Endothelial cell of umbilical vein (primary cell): ENCODE measurements around the gene ENO4. TPM values are rescaled to one million over a fixed set of nuclear protein-coding genes. Genes with fewer than 3 reads are reported as not detected.

Source experiments
- BruUV-seq: library from RNA; stranded (reverse); fragments of 400-500 nt; replicated peaks from 2 replicates; lab custom pipeline; 2021; lab: Mats Ljungman, UMichigan
- CTCF ChIA-PET: fragments of 300-600, 350-600 bp; sonication (Branson Sonifier 250); formaldehyde crosslinking; loops from one replicate; lab custom pipeline; 2021; ENCODE audit warnings: antibody characterized with exemption, inconsistent platforms; lab: Charles Lee
- POLR2A ChIA-PET: fragments of 300-600, 350-600 bp; sonication (Branson Sonifier 250); formaldehyde crosslinking; loops from one replicate; lab custom pipeline; 2021; ENCODE audit warnings: antibody characterized with exemption, inconsistent platforms; lab: Charles Lee
- DNase-seq: peaks from one replicate; pipeline ENCODE4 v3.0.0-alpha.2; 2011; ENCODE audit warnings: low read depth, low spot score
- FAIRE-seq: peaks from 2 replicates; lab custom pipeline; 2011; peaks lifted over from hg19 to GRCh38; lab: Jason Lieb, UNC
- H2AFZ ChIP-seq: 2 replicates; pipeline ENCODE4 v1.6.0; 2012; ENCODE audit warnings: low read depth, low read length, control low read depth, inconsistent platforms
- H3K27ac ChIP-seq: 2 replicates; pipeline ENCODE4 v1.5.1; 2011; ENCODE audit warnings: low read depth, mild to moderate bottlenecking, control low read depth, low read length, moderate library complexity; ENCODE audit not compliant: insufficient read depth
- H3K27me3 ChIP-seq, 2 experiments: 2 replicates each; pipeline versions ENCODE4 v1.6.0 to v1.6.1; 2011; ENCODE audit warnings: low read length in 2 of 2, mixed read lengths in 1 of 2; ENCODE audit not compliant: control insufficient read depth in 2 of 2, insufficient read depth in 2 of 2
- H3K36me3 ChIP-seq, 2 experiments: 2 replicates in 1 of 2; 3 replicates in 1 of 2; pipeline ENCODE4 v1.5.1; 2011; ENCODE audit warnings: low read length in 2 of 2, mild to moderate bottlenecking in 1 of 2, moderate library complexity in 1 of 2; ENCODE audit not compliant: control insufficient read depth in 2 of 2, insufficient read depth in 2 of 2; ENCODE audit errors: extremely low read depth in 1 of 2
- H3K4me1 ChIP-seq: 3 replicates; pipeline ENCODE4 v1.5.1; 2011; ENCODE audit warnings: mild to moderate bottlenecking, low read length; ENCODE audit not compliant: control insufficient read depth, insufficient read depth; ENCODE audit errors: extremely low read depth
- H3K4me2 ChIP-seq: 2 replicates; pipeline ENCODE4 v1.6.1; 2011; ENCODE audit warnings: low read length, control low read depth, mixed read lengths; ENCODE audit not compliant: insufficient read depth
- H3K4me3 ChIP-seq, 3 experiments: fragments of 200-600 bp in 1 of 3; sonication (generic), shearing (Covaris generic) in 1 of 3; replicated peaks in 1 of 3; 2 replicates each; pipeline ENCODE4 v1.5.1; 2011 to 2016; ENCODE audit warnings: control low read depth in 3 of 3, low read length in 3 of 3, mild to moderate bottlenecking in 2 of 3, inconsistent platforms in 1 of 3, low read depth in 1 of 3, moderate library complexity in 1 of 3; ENCODE audit not compliant: insufficient read depth in 1 of 3
- H3K79me2 ChIP-seq: 2 replicates; pipeline ENCODE4 v1.6.0; 2012; ENCODE audit warnings: low read length, inconsistent platforms; ENCODE audit not compliant: control insufficient read depth, insufficient read depth
- H3K9ac ChIP-seq: replicated peaks from 2 replicates; pipeline ENCODE3; 2011; ENCODE audit warnings: low read length, control low read depth; ENCODE audit not compliant: insufficient read depth; ENCODE audit errors: extremely low read depth
- H3K9me1 ChIP-seq: replicated peaks from 3 replicates; pipeline ENCODE4 v1.6.0; 2011; ENCODE audit warnings: mild to moderate bottlenecking, low read length; ENCODE audit not compliant: control insufficient read depth, insufficient read depth; ENCODE audit errors: extremely low read depth
- H3K9me3 ChIP-seq: replicated peaks from 2 replicates; pipeline ENCODE4 v1.5.1; 2012; ENCODE audit warnings: low read length, inconsistent platforms; ENCODE audit not compliant: control insufficient read depth, insufficient read depth
- H4K20me1 ChIP-seq: replicated peaks from 2 replicates; pipeline ENCODE3; 2011; ENCODE audit warnings: mild to moderate bottlenecking, low read length; ENCODE audit not compliant: control insufficient read depth, insufficient read depth; ENCODE audit errors: extremely low read depth
- CTCF ChIP-seq, 2 donors: IDR thresholded peaks; 1 replicate in 1 of 2; 2 replicates in 1 of 2; pipeline ENCODE4 v1.5.1; 2011; ENCODE audit warnings: low read length in 2 of 2, mild to moderate bottlenecking in 2 of 2, moderate library complexity in 2 of 2, control low read depth in 1 of 2, inconsistent platforms in 1 of 2, low read depth in 1 of 2; ENCODE audit not compliant: insufficient read depth in 1 of 2; ENCODE audit errors: extremely low read depth in 1 of 2
- EZH2 ChIP-seq: IDR thresholded peaks from 2 replicates; pipeline ENCODE4 v1.6.1; 2012; ENCODE audit warnings: borderline replicate concordance, low read depth, mild to moderate bottlenecking, moderate library complexity, low read length, inconsistent platforms; ENCODE audit not compliant: severe bottlenecking
- FOS ChIP-seq: IDR thresholded peaks from 2 replicates; pipeline ENCODE4 v1.6.1; 2011; ENCODE audit warnings: mild to moderate bottlenecking, low read length, moderate library complexity, borderline replicate concordance; ENCODE audit not compliant: insufficient read depth
- GATA2 ChIP-seq: IDR thresholded peaks from 2 replicates; pipeline ENCODE4 v1.7.0; 2011; ENCODE audit warnings: low read depth, mild to moderate bottlenecking, moderate library complexity, mixed read lengths, low read length; ENCODE audit not compliant: insufficient read length, insufficient read depth
- JUN ChIP-seq: IDR thresholded peaks from 2 replicates; pipeline ENCODE4 v1.6.1; 2011; ENCODE audit warnings: borderline replicate concordance, low read depth; ENCODE audit not compliant: insufficient read length, insufficient read depth
- MAX ChIP-seq: IDR thresholded peaks from 2 replicates; pipeline ENCODE4 v1.6.1; 2011; ENCODE audit not compliant: insufficient read depth, insufficient read length
- MYC ChIP-seq: IDR thresholded peaks from one replicate; pipeline ENCODE4 v1.6.1; 2011; ENCODE audit warnings: mild to moderate bottlenecking, low read depth, low read length
- POLR2A ChIP-seq: IDR thresholded peaks from 2 replicates; pipeline ENCODE4 v1.6.1; 2012; ENCODE audit warnings: low read depth, mild to moderate bottlenecking, control low read depth, low read length
- POLR2AphosphoS5 ChIP-seq: IDR thresholded peaks from 2 replicates; pipeline ENCODE4 v1.6.1; 2012; ENCODE audit warnings: low read depth, mild to moderate bottlenecking, control low read depth, low read length, moderate library complexity; ENCODE audit not compliant: insufficient read depth
- dilution Hi-C: fragments of 300-500 bp; cut with MboI; formaldehyde crosslinking; loops from one replicate; pipeline ENCODE4 v1.15.0; 2019; ENCODE audit warnings: low sequenced_read_pairs; ENCODE audit not compliant: extremely low pct_ligation_motif_present
- intact Hi-C: fragments of 100-400 bp; cut with micrococcal nuclease; formaldehyde crosslinking; loops from one replicate; pipeline ENCODE4 v1.10.0; 2022
- polyA plus RNA-seq, 4 experiments: library from polyadenylated mRNA; depleted of rRNA in 3 of 4; stranded (reverse) in 3 of 4; unstranded in 1 of 4; fragments of >200 nt; gene quantifications; 2 replicates each; pipeline versions ENCODE4 v1.2.1 to v1.2.3, GENCODE V29; 2011 to 2012; ENCODE audit warnings: missing spikeins in 1 of 4
- total RNA-seq: library from RNA; stranded (reverse); gene quantifications from 2 replicates; pipeline ENCODE4 v1.2.3, GENCODE V29; 2021

The ENO4 gene
- total and polyA plus RNA-seq, 2 donors (not counting 3 experiments of a cell fraction or from before 2014, with no cell fraction given) = 0.08 TPM; not detected in 1

- no peak for TF ChIP-seq GATA2
- no peak for TF ChIP-seq POLR2A
- no peak for TF ChIP-seq EZH2
- TF ChIP-seq JUN = no peak
- TF ChIP-seq FOS = no peak
- no peak for TF ChIP-seq MYC
- TF ChIP-seq MAX = no peak
- ChIA-PET CTCF (interaction anchor here (1.2 kb wide), 1 partner anchor 29 kb away, joined by 3 read pairs; no protein-coding TSS in a partner anchor), POLR2A (no interaction called here)
- H3K27me3 ChIP-seq = no peaks in the 10 kb centered on the region
- no peak overlapping the region for H3K9ac ChIP-seq
- dilution Hi-C loops (no loop called here), intact Hi-C loops (no loop called here)
- DNase-seq = no peak
- peak; percentile 4 for FAIRE-seq
- no peaks in the 10 kb centered on the region for H3K9me3 ChIP-seq
- H3K4me3 ChIP-seq = no peak overlapping the region
- BruUV-seq = no TSS peak
- H4K20me1 ChIP-seq = no peaks in the 10 kb centered on the region
- H3K36me3 ChIP-seq = peaks cover 0 to 2% of the 10 kb centered on the region in 2 experiments
- H3K79me2 ChIP-seq = no peaks in the 10 kb centered on the region
- H3K9me1 ChIP-seq = no peaks in the 10 kb centered on the region
- H2AFZ ChIP-seq = no peak overlapping the region
- no peak overlapping the region for H3K4me2 ChIP-seq
- no peaks in the 10 kb centered on the region for H3K4me1 ChIP-seq
- H3K27ac ChIP-seq = no peak overlapping the region
These were observed 68.2 kb downstream of the ENO4 start for GRCh38 chr10:116917481-116917880.

- no peaks in the 10 kb centered on the region for H3K79me2 ChIP-seq
- H3K27ac ChIP-seq = no peak overlapping the region
- H3K9ac ChIP-seq = no peak overlapping the region
- H3K4me2 ChIP-seq = no peak overlapping the region
- intact Hi-C loops = no loop called here
- peaks cover 0 to 2% of the 10 kb centered on the region in 2 experiments for H3K36me3 ChIP-seq
- no peak for DNase-seq
- H3K9me3 ChIP-seq = no peaks in the 10 kb centered on the region
- no peaks in the 10 kb centered on the region for H3K27me3 ChIP-seq
- H4K20me1 ChIP-seq = no peaks in the 10 kb centered on the region
- H3K4me3 ChIP-seq = no peak overlapping the region
- no TSS peak for BruUV-seq
- TF ChIP-seq POLR2AphosphoS5 = no peak
- no peak for TF ChIP-seq MYC
- TF ChIP-seq MAX = no peak
- TF ChIP-seq POLR2A = no peak
- no peak for TF ChIP-seq FOS
- no peak for TF ChIP-seq CTCF (IDR thresholded peaks at IDR 0.05; ENCODE audit: extremely low read depth in 1 of 2, insufficient read depth in 1 of 2, low read depth in 1 of 2, low read length in 2 of 2)
- TF ChIP-seq GATA2 = no peak
- TF ChIP-seq EZH2 = no peak
- no peak for TF ChIP-seq JUN
- dilution Hi-C loops = no loop called here
- no peaks in the 10 kb centered on the region for H3K4me1 ChIP-seq
- H2AFZ ChIP-seq = no peak overlapping the region
- H3K9me1 ChIP-seq = no peaks in the 10 kb centered on the region
- ChIA-PET POLR2A (no interaction called here), CTCF (interaction anchor here (1.2 kb wide), 1 partner anchor 30 kb away, joined by 3 read pairs; no protein-coding TSS in a partner anchor)
- FAIRE-seq = no peak
These were observed 69.3 kb downstream of the ENO4 start for GRCh38 chr10:116918583-116918982.
